ENCODE data around the gene ROR1. TPM values are rescaled to one million over a fixed set of nuclear protein-coding genes. Genes with fewer than 3 reads are reported as not detected.

Gene ROR1
- total and polyA plus RNA-seq, 9 of the 15 experiments (the other 6 are each of a cell fraction or from before 2014, with no cell fraction given): 0.02 TPM; not detected in 8

- H3K4me2 ChIP-seq (ENCODE audit: insufficient read depth, low read length): no peak overlapping the region
- no peak for TF ChIP-seq NR0B1 (IDR thresholded peaks at IDR 0.05; ENCODE audit: partially characterized antibody)
- no peak for TF ChIP-seq ZNF830 (CRISPR knock-in tag; IDR thresholded peaks at IDR 0.05)
- TF ChIP-seq FOXJ2 (tag; IDR thresholded peaks at IDR 0.05): no peak
- no peak for TF ChIP-seq TAL1 (IDR thresholded peaks at IDR 0.05)
- no peak for TF ChIP-seq SMAD3 (CRISPR knock-in tag; conservative IDR thresholded peaks at IDR 0.05)
- no peak for TF ChIP-seq GMEB1 (CRISPR knock-in tag; IDR thresholded peaks at IDR 0.05)
- no peak for TF ChIP-seq PBX2 (CRISPR knock-in tag; IDR thresholded peaks at IDR 0.05; ENCODE audit: low read depth)
- no peak for TF ChIP-seq PBX2 (tag; conservative IDR thresholded peaks at IDR 0.05; ENCODE audit: low read depth)
- TF ChIP-seq IRF1 (CRISPR knock-in tag; IDR thresholded peaks at IDR 0.05; ENCODE audit: borderline replicate concordance): no peak
- TF ChIP-seq MTF1 (CRISPR knock-in tag; IDR thresholded peaks at IDR 0.05; ENCODE audit: borderline replicate concordance): no peak
- no peak for TF ChIP-seq ZNF780A (CRISPR knock-in tag; IDR thresholded peaks at IDR 0.05)
- no peak for TF ChIP-seq HIVEP1 (CRISPR knock-in tag; IDR thresholded peaks at IDR 0.05)
- TF ChIP-seq FOXA1 (IDR thresholded peaks at IDR 0.05; ENCODE audit: borderline replicate concordance): no peak
- no peak for TF ChIP-seq HDGF (IDR thresholded peaks at IDR 0.05)
- TF ChIP-seq FOXJ3 (CRISPR knock-in tag; IDR thresholded peaks at IDR 0.05): no peak
- TF ChIP-seq XRCC3 (IDR thresholded peaks at IDR 0.05): no peak
- H3K4me1 ChIP-seq (replicated peaks in 1 of 2; ENCODE audit: control insufficient read depth in 2 of 2, insufficient read depth in 2 of 2, low read length in 2 of 2): no peaks in the 10 kb centered on the region
- H3K27ac ChIP-seq (ENCODE audit: extremely low read depth, low read depth, low read length): no peak overlapping the region
- no peak overlapping the region for H2AFZ ChIP-seq (ENCODE audit: low read depth, low read length)
- BruUV-seq (replicated peaks): no TSS peak
- ATAC-seq (no peak), DNase-seq (ENCODE audit: extremely low read depth in 1 of 4, low spot score in 3 of 4) (no peak), FAIRE-seq (no peak)
- no peak overlapping the region for H3K9ac ChIP-seq (ENCODE audit: insufficient read depth in 1 of 2, low read depth in 2 of 2, low read length in 2 of 2)
- in situ Hi-C loops (cut with MboI) (no loop called here), intact Hi-C loops (cut with micrococcal nuclease) (no loop called here)
- H3K9me3 ChIP-seq (replicated peaks; ENCODE audit: control insufficient read depth, insufficient read depth, low read depth, low read length): no peaks in the 10 kb centered on the region
- H3K27me3 ChIP-seq (ENCODE audit: control insufficient read depth in 2 of 2, insufficient read depth in 2 of 2, low read length in 2 of 2): peaks cover 3 to 15% of the 10 kb centered on the region in 2 experiments; a peak in 2 of 5 replicates
- 2% methylated on average over 7 of the region's 7 CpGs for WGBS (ENCODE audit: insufficient coverage, low coverage, missing lambda C conversion rate)
- ChIA-PET CTCF (ENCODE audit: low intra/inter-chr PET ratio) (no interaction called here), POLR2A (interaction anchor here (0.6 kb wide), 1 partner anchor 143 kb away, joined by 3 read pairs; no protein-coding TSS in a partner anchor)
- no peaks in the 10 kb centered on the region for H3K36me3 ChIP-seq (ENCODE audit: control insufficient read depth, insufficient read depth, low read length)
- H3K4me3 ChIP-seq: no peak overlapping the region
- no peaks in the 10 kb centered on the region for H3K79me2 ChIP-seq (ENCODE audit: control insufficient read depth, insufficient read depth, low read length)
- H3K9me1 ChIP-seq (ENCODE audit: control insufficient read depth, insufficient read depth, low read length): no peaks in the 10 kb centered on the region
- no peaks in the 10 kb centered on the region for H4K20me1 ChIP-seq (replicated peaks; ENCODE audit: control insufficient read depth, insufficient read depth, low read length)
Observed at GRCh38 chr1:63797056-63797726, 23.4 kb downstream of the ROR1 start.
